Measurements from ENCODE around the gene PHF11.

The PHF11 gene

GRCh38 chr13:49550942-49551644, 55.3 kb downstream of the PHF11 start:
- Histone ChIP-seq H3K79me2 (ENCODE audit: insufficient read depth, low read depth) (no peaks in the 10 kb centered on the region), H2AFZ (ENCODE audit: low read depth) (no peak overlapping the region), H3K27ac (no peak overlapping the region), H3K4me1 (ENCODE audit: low read depth, poor library complexity, severe bottlenecking) (no peaks in the 10 kb centered on the region), H3K4me2 (no peak overlapping the region), H3K9ac (no peak overlapping the region), H3K4me3 (IDR thresholded peaks at IDR 0.05; ENCODE audit: insufficient read depth, low read depth, low read length) (no peak overlapping the region), H4K20me1 (ENCODE audit: insufficient read depth) (no peaks in the 10 kb centered on the region), H3K27me3 (ENCODE audit: insufficient read depth, low read depth) (no peaks in the 10 kb centered on the region), H3K36me3 (ENCODE audit: insufficient read depth) (no peaks in the 10 kb centered on the region)
- TF ChIP-seq CTCF (conservative IDR thresholded peaks at IDR 0.05; ENCODE audit: low read depth, low read length) = no peak

- Histone ChIP-seq H3K27ac (no peak overlapping the region), H3K4me1 (ENCODE audit: low read depth, poor library complexity, severe bottlenecking) (no peaks in the 10 kb centered on the region), H3K79me2 (ENCODE audit: insufficient read depth, low read depth) (no peaks in the 10 kb centered on the region), H3K4me2 (no peak overlapping the region), H2AFZ (ENCODE audit: low read depth) (no peak overlapping the region), H4K20me1 (ENCODE audit: insufficient read depth) (no peaks in the 10 kb centered on the region), H3K9ac (no peak overlapping the region), H3K4me3 (IDR thresholded peaks at IDR 0.05; ENCODE audit: insufficient read depth, low read depth, low read length) (no peak overlapping the region), H3K36me3 (ENCODE audit: insufficient read depth) (no peaks in the 10 kb centered on the region), H3K27me3 (ENCODE audit: insufficient read depth, low read depth) (no peaks in the 10 kb centered on the region)
- TF ChIP-seq CTCF (conservative IDR thresholded peaks at IDR 0.05; ENCODE audit: low read depth, low read length) = no peak
These were observed 58.1 kb downstream of the PHF11 start for GRCh38 chr13:49553888-49554287.

GRCh38 chr13:49554387-49554786, 58.6 kb downstream of the PHF11 start:
- Histone ChIP-seq H3K36me3 (ENCODE audit: insufficient read depth) (no peaks in the 10 kb centered on the region), H3K4me1 (ENCODE audit: low read depth, poor library complexity, severe bottlenecking) (no peaks in the 10 kb centered on the region), H4K20me1 (ENCODE audit: insufficient read depth) (no peaks in the 10 kb centered on the region)

GRCh38 chr13:49559006-49559405, 63.3 kb downstream of the PHF11 start:
- no peaks in the 10 kb centered on the region for H3K36me3 ChIP-seq (ENCODE audit: insufficient read depth)
- H3K27ac ChIP-seq = no peak overlapping the region

More at GRCh38 chr13:49554387-49554786, 58.6 kb downstream of the PHF11 start:
- Histone ChIP-seq H3K4me3 (IDR thresholded peaks at IDR 0.05; ENCODE audit: insufficient read depth, low read depth, low read length) (no peak overlapping the region), H3K9ac (no peak overlapping the region), H3K4me2 (no peak overlapping the region), H2AFZ (ENCODE audit: low read depth) (no peak overlapping the region), H3K79me2 (ENCODE audit: insufficient read depth, low read depth) (no peaks in the 10 kb centered on the region), H3K27me3 (ENCODE audit: insufficient read depth, low read depth) (no peaks in the 10 kb centered on the region), H3K27ac (no peak overlapping the region)
- no peak for TF ChIP-seq CTCF (conservative IDR thresholded peaks at IDR 0.05; ENCODE audit: low read depth, low read length)

More at GRCh38 chr13:49559006-49559405, 63.3 kb downstream of the PHF11 start:
- Histone ChIP-seq H3K4me1 (ENCODE audit: low read depth, poor library complexity, severe bottlenecking) (no peaks in the 10 kb centered on the region), H4K20me1 (ENCODE audit: insufficient read depth) (no peaks in the 10 kb centered on the region), H3K79me2 (ENCODE audit: insufficient read depth, low read depth) (no peaks in the 10 kb centered on the region), H3K9ac (no peak overlapping the region), H3K4me3 (IDR thresholded peaks at IDR 0.05; ENCODE audit: insufficient read depth, low read depth, low read length) (no peak overlapping the region), H3K4me2 (no peak overlapping the region), H3K27me3 (ENCODE audit: insufficient read depth, low read depth) (no peaks in the 10 kb centered on the region), H2AFZ (ENCODE audit: low read depth) (no peak overlapping the region)
- no peak for TF ChIP-seq CTCF (conservative IDR thresholded peaks at IDR 0.05; ENCODE audit: low read depth, low read length)
